Cardiac fibroblast (primary cell): ENCODE data around the gene EIPR1.
A peak's percentile ranks its signal among the peaks of the same experiment; 100 is the strongest.

Experiments
- DNase-seq, 2 donors: peaks; one replicate each; pipeline versions ENCODE4 v3.0.0 to v3.0.0-alpha.2; 2010; ENCODE audit warnings: low read depth in 2 of 2
- H3K4me3 ChIP-seq, 2 donors: replicated peaks in 1 of 2; 1 replicate in 1 of 2; 2 replicates in 1 of 2; pipeline ENCODE4 v1.5.1; 2011; ENCODE audit warnings: low read depth in 2 of 2, low read length in 2 of 2, mild to moderate bottlenecking in 2 of 2, moderate library complexity in 1 of 2
- CTCF ChIP-seq: IDR thresholded peaks from one replicate; pipeline ENCODE4 v1.5.1; 2011; ENCODE audit warnings: low read depth, mild to moderate bottlenecking, low read length, inconsistent platforms

EIPR1 gene

GRCh38 chr2:3229221-3229620, 148.4 kb downstream of the EIPR1 start:
- no peak overlapping the region for H3K4me3 ChIP-seq

GRCh38 chr2:3224681-3225080, 152.9 kb downstream of the EIPR1 start:
- no peak for DNase-seq
- no peak overlapping the region for H3K4me3 ChIP-seq
- TF ChIP-seq CTCF, result no peak

More at GRCh38 chr2:3229221-3229620, 148.4 kb downstream of the EIPR1 start:
- no peak for TF ChIP-seq CTCF
- peak in 1 of 2 donors; percentile 47 for DNase-seq

GRCh38 chr2:3223080-3223923, 154.3 kb downstream of the EIPR1 start:
- DNase-seq, result peak; percentile 31 to 79
- no peak overlapping the region for H3K4me3 ChIP-seq
- TF ChIP-seq CTCF, result no peak

- DNase-seq, result no peak
- H3K4me3 ChIP-seq, result no peak overlapping the region
Measured at GRCh38 chr2:3222636-3223035, 155.0 kb downstream of the EIPR1 start.

GRCh38 chr2:3219536-3219935, 158.1 kb downstream of the EIPR1 start:
- DNase-seq, result no peak
- H3K4me3 ChIP-seq, result no peak overlapping the region
- TF ChIP-seq CTCF, result no peak

More at GRCh38 chr2:3222636-3223035, 155.0 kb downstream of the EIPR1 start:
- no peak for TF ChIP-seq CTCF

- TF ChIP-seq CTCF, result no peak
- DNase-seq, result no peak
- no peak overlapping the region for H3K4me3 ChIP-seq
Measured at GRCh38 chr2:3217646-3218045, 160.0 kb downstream of the EIPR1 start.
